ENCODE data around the gene ABCG1.
A peak's percentile ranks its signal among the peaks of the same experiment; 100 is the strongest.

Gene ABCG1

GRCh38 chr21:42307106-42307505, 88.2 kb downstream of the ABCG1 start:
- no peak for DNase-seq (ENCODE audit: low spot score)

- DNase-seq (ENCODE audit: low spot score): no peak
Observed at GRCh38 chr21:42308161-42308913, 89.4 kb downstream of the ABCG1 start.

GRCh38 chr21:42308914-42309752, 90.2 kb downstream of the ABCG1 start:
- DNase-seq (ENCODE audit: low spot score): no peak

GRCh38 chr21:42309753-42310213, 90.8 kb downstream of the ABCG1 start:
- peak; percentile 20 for DNase-seq (ENCODE audit: low spot score)

GRCh38 chr21:42310411-42311001, 91.6 kb downstream of the ABCG1 start:
- DNase-seq (ENCODE audit: low spot score): no peak

GRCh38 chr21:42311160-42311559, 92.2 kb downstream of the ABCG1 start:
- DNase-seq (ENCODE audit: low spot score): no peak

- no peak for DNase-seq (ENCODE audit: low spot score)
Observed at GRCh38 chr21:42311816-42312625, 93.1 kb downstream of the ABCG1 start.

- no peak for DNase-seq (ENCODE audit: low spot score)
Observed at GRCh38 chr21:42312626-42313104, 93.7 kb downstream of the ABCG1 start.

- DNase-seq (ENCODE audit: low spot score): no peak
Observed at GRCh38 chr21:42313501-42313969, 94.6 kb downstream of the ABCG1 start.

GRCh38 chr21:42314616-42315295, 95.8 kb downstream of the ABCG1 start:
- DNase-seq (ENCODE audit: low spot score): no peak

GRCh38 chr21:42315296-42315891, 96.5 kb downstream of the ABCG1 start, which contains the start of gene TFF3:
TSS of gene TFF3 (minus strand) at chr21:42315409. CDS start at chr21:42315374, 35 bp downstream.
- no peak for DNase-seq (ENCODE audit: low spot score)

- DNase-seq (ENCODE audit: low spot score): no peak
Observed at GRCh38 chr21:42316891-42317290, 98.0 kb downstream of the ABCG1 start.

GRCh38 chr21:42317341-42317741, 98.4 kb downstream of the ABCG1 start:
- DNase-seq (ENCODE audit: low spot score): no peak

GRCh38 chr21:42317826-42318746, 99.1 kb downstream of the ABCG1 start:
- DNase-seq (ENCODE audit: low spot score): no peak

GRCh38 chr21:42319376-42319775, 100.4 kb downstream of the ABCG1 start:
- DNase-seq (ENCODE audit: low spot score): no peak

- DNase-seq (ENCODE audit: low spot score): no peak
Observed at GRCh38 chr21:42319851-42320572, 101.1 kb downstream of the ABCG1 start.

- DNase-seq (ENCODE audit: low spot score): no peak
Observed at GRCh38 chr21:42320791-42321190, 101.9 kb downstream of the ABCG1 start.

- no peak for DNase-seq (ENCODE audit: low spot score)
Observed at GRCh38 chr21:42321231-42321630, 102.3 kb downstream of the ABCG1 start.

- DNase-seq (ENCODE audit: low spot score): no peak
Observed at GRCh38 chr21:42321845-42322244, 102.9 kb downstream of the ABCG1 start.
